ENCODE measurements around the gene MTA3.
A peak's percentile ranks its signal among the peaks of the same experiment; 100 is the strongest.
"Not testable (repeated sequence)": the region's sequence is repeated elsewhere in the genome, so short reads cannot be mapped to it uniquely, and the experiment has no call there.

The MTA3 gene

DNA sequence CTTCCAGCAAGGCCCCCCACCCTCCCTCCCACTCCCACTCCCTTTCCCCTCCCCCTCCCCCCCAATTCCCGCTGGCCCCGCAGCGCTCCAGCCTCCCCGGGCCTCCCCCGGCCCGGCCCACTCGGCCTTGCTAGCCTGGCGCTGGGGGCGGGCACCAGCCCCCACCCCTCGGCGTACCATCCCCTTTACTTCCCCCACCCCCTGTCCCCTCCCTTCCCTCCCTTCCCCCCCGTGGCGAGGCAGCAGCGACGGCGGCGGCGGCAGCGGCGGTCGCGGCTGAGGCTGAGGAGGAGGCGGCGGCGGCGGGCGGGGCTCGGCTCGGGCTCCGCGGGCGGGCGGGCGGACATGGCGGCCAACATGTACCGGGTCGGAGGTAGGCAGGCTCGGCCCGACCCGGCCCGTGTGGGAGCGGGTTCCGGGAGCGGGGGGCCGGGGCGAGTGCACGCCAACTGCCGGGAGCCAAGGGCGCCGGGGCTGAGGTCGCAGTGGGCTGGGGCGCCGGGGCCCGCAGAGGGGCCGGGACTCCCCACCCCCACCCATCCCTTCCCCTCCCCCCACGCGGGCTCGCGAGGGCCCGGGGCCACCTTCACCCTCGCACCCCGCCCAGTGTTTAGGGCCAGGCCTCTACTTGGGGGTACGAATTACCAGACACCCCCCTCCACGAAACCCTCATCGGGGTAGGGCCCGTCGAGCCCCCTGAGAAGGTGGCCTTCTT is at the start of gene MTA3:
TSS of gene MTA3 (plus strand) at position 232 of the 715 bp plus-strand sequence. CDS start at position 346, 114 bp downstream.
- DNase-seq (ENCODE audit: low read depth), result peak; percentile 56

DNA sequence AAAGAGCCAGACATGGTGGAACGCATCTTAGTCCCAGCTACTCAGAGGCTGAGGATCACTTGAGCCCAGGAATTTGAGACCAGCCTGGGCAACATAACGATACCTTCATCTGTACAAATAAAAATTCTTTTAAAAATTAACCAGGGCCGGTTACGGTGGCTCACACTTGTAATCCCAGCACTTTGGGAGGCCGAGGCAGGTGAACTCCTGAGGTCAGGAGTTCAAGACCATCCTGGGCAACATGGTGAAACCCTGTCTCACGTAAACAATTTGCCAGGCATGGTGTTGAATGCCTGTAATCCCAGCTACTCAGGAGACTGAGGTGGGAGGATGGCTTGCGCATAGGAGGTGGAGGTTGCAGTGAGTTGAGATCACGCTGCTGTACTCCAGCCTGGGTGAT is 48.8 kb upstream of the MTA3 start:
- DNase-seq (ENCODE audit: low read depth), result no peak

DNA sequence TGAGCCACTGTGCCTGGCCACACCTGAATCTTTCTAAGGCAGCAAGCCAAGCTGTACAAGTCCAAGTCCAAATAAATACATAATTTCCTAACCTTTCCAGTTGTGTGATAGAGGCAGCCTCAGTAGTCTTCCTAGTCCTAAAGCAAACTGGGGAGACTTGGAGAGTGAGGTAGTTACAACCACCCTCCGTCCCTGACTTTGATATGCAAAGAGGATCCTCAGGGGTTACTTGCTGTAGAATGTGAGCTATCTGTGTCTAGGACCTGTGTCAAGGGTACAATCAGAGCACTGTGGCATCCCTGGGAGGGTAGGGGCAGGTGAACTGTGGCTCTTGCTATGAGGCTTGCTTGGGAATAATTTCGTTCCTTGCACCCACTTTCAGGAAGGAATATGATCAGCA is 46.4 kb upstream of the MTA3 start:
- DNase-seq (ENCODE audit: low read depth), result no peak

DNA sequence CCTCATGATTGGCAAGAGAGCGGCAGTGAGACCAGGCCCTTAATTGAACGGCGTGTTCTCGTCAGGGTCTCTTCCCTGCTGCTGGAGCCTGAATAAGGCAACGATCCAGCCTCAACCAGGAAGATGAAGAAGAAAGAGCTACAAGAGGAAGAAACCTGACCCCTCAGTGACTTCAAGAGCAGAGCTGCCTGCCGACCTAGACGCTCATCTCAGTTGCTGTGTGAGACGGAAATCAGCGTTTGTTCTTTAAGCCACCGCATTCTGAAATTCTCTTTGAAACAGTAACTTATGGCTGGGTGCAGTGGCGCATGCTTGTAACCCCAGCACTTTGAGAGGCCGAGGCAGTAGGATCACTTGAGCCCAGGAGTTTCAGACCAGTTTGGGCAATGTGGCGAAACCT is 45.1 kb upstream of the MTA3 start:
- DNase-seq (ENCODE audit: low read depth), result no peak

DNA sequence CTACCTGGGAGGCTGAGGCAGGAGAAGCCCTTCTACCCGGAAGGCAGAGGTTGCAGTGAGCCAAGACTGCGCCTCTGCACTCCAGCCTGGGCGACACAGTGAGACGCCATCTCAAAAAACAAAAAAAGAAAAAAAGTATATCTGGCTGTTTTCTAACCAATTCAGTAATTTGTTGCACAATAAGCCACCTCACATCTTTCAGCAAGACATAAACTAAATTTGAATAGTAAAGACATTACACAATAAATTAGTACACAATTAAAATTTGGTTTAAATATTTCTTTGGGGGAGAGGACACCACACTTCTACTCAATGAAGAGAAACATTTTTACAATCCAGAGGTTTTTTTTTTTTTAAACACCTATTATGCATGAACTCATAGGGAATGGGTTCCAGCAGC is 36.0 kb upstream of the MTA3 start:
- DNase-seq (ENCODE audit: low read depth), result no peak

DNA sequence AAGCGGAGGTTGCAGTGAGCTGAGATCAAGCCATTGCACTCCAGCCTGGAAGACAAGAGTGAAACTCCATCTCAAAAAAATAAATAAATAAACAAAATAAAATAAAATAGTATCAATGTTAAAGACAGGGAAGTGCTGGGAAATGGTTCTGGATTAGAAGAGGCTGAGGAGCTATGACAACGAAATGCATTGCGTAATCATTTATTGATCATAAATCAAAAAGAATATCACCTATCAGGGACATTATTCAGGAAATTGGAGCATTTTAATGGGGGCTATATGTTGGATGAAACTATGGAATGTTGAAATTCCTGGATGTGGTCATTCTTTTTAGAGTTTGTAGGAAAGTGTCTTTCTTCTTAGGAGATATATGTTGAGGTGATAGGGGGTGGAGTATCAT is 30.9 kb upstream of the MTA3 start:
- no peak for DNase-seq (ENCODE audit: low read depth)

DNA sequence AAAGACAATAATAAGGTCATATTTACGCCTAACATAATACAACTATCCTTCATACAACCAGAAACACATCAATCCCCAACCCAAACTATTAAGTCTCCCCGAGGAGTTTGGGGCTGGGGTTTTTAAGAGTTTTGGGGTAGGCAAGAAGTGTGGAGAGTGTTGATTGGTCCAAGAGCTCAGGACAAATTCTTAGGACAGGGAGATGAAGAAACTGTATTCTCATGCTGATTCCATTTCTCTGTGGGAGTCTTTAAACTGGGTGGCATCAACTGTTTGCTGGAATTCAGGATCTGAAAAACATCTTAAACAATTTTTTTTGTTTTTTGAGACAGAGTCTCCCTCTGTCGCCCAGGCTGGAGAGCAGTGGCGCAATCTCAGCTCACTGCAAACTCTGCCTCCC is 25.6 kb upstream of the MTA3 start:
- no peak for DNase-seq (ENCODE audit: low read depth)

DNA sequence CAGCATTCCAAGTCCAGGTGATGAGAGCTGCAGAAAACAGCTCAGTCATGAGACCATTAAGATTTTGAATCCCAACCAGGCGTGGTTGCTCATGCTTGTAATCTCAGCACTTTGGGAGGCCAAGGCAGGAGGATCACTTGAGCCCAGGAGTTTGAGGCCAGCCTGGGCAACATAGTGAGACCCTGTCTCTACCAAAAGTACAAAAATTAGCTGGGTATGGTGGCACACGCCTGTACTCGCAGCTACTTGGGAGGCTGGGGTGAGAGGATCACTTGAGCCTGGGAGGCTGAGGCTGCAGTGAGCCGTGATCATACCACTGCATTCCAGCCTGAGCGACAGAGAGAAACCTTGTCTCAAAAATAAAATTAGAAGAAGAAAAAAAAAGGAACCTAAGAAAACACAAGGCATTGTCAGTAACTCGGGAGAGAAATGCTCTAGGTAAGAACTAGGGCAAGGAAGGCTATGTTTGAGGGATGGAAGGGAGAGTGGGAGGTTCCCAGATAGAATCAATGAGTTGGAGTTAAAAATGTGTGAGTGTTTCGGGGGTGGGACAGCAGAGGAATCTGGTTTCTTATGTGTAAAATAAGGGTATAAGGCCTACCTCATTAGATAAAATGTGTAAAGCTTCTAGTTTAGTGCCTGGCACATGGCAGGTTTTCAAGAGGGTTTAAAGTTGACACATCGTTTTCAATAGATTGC is 23.3 kb upstream of the MTA3 start:
- DNase-seq (ENCODE audit: low read depth), result no peak

DNA sequence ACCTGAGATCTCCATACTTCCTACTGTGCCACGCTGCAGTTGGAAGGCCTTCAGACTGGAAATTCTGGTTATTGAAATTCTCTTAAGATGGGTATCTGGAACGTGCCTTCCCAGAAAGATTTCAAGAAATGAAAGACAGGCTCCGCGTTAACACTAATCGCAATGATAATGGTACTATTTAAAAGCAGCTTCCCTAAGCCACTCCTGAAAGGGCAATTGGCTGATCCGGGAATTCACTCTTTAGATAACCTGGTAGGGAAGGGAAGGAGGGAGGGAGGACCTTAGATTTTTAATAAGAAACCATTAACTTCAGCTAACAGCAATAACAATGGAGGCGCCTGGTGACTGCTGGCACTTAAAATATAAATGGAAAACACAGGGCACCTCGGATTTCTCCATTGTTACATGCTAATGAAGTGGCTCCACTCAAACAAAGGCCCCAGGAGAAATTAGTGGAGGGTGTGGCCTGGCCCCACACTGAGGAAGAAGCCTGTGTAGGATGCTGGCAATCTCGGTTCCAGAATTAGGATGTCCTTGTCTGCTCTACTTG is 22.5 kb upstream of the MTA3 start:
- DNase-seq (ENCODE audit: low read depth), result no peak

DNA sequence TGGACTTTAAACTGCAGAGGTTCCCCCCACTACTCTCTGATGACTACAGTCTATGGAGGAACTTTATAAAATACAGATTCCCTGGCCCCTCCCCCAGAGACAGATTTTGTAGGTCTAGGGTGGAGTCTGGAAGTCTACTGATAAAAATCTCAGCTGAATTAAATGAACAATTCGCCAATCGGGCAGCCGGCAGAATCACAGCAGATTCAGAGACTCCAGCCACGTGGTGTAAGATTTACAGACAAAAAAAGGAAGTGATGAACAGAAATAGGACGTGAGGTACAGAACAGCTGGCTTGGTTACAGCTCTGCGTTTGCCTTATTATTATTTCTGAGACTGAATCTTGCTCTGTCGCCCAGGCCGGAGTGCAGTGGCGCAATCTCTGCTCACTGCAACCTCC is 21.4 kb upstream of the MTA3 start:
- no peak for DNase-seq (ENCODE audit: low read depth)

DNA sequence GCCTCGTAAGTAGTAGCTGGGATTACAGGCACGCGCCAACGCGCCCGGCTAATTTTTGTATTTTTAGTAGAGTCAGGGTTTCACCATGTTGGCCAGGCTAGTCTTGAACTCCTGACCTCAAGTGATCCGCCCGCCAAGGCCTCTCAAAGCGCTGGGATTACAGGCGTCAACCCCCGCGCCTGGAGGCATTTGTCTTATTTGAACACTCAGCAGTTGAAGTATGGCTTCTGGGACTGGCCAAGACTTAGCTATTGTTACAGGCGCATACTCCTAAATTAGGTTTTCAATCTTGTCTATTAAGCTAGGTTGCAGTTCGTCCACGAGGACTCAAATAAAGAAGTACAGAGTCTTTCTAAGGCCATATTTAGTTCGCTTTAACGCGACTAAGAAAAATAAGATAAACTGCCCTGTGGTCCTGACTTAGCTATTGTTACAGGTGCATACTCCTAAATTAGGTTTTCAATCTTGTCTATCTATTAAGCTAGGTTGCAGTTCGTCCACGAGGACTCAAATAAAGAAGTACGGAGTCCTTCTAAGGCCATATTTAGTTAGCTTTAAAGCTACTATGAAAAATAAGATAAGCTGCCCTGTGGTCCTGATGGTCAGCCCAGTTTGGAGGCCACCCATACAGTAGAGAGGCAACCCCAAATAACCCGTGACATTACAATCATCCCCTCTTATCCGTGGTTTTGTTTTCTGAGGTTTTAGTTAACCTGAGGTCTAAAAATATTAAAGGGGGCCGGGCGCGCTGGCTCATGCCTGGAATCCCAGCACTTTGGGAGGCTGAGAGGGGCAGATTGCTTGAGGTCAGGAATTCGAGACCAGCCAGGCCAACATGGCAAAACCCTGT is 20.8 kb upstream of the MTA3 start:
- no peak for DNase-seq (ENCODE audit: low read depth)

DNA sequence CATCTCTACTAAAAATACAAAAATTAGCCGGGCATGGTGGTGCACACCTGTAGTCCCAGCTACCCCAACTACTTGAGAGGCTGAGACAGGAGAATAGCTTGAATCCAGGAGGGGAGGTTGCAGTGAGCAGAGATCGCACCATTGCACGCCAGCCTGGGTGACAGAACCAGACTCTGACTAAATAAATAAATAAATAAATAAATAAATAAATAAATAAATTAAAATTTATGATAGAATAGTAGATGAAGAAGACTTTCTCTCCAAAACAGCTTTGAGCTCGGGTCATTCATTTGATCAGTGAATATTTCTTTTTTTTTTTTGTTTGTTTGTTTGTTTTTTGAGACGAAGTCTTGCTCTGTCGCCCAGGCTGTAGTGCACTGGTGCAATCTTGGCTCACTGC is 17.6 kb upstream of the MTA3 start:
- no peak for DNase-seq (ENCODE audit: low read depth)

DNA sequence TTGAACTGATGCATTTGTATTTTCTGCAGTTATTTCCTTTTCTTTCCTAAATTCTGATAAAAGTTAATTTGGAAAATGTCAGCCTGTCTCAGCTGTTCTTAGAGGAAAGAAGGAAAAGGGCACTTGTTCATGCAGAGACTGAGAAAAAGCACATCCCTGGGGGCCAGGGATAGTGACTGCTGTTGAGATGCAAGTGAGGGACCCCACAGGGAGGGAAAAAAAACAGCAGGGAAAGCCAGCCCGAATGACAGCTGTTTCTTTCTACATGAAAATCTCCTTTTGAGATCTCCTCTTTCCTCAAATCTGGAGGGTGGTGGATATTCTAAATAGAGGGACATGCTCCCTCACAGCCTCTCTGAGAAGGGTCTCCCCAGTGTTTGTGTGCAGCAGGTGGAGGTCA is 14.0 kb upstream of the MTA3 start:
- DNase-seq (ENCODE audit: low read depth), result no peak

DNA sequence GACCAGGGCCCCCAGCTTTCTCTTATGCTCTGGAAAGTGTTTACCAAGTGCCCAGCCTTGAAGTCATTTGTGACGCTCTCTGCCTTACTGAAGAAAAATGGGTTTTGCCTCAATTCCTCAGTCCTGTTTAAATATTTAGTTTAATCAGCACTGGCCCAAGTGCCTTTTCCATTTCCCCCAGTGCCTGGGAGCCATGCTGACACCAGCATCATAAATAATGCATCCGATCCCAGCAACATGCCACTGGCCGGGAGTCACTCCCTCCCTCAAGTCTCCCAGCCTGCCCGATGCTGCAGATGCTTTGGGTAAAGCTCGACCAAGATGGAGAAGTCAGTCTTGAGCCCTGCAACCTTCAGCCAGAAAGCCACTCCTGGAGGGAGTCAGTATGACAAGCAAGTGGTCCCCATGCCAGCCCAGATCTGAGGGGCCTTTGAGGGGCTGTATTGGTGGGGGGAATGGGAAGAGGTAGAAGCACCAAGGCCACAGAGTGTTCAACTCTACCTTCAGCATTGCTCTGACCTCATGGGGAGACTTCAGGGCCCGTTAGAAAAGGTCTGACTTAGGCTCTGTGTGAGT is 12.0 kb upstream of the MTA3 start:
- DNase-seq (ENCODE audit: low read depth), result no peak

DNA sequence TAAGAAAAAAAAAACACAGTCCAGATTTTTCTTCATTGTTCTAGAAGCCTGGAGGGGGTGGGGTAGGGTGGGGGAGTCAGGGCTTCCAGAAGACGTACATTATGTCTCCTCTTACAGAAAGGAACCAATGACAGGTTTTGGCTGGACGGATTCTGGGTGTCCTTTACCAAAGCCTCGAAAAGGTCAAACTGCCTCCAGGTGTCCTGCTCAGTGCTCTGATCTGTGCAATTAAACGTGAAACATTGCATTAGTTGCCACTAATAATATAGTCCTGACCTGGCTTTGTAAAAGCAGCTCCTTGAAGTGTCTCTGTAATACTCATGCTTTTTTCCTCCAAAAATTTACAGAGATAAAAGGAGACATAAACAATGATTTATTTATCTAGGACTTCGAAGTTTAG is 11.1 kb upstream of the MTA3 start:
- DNase-seq (ENCODE audit: low read depth), result no peak

DNA sequence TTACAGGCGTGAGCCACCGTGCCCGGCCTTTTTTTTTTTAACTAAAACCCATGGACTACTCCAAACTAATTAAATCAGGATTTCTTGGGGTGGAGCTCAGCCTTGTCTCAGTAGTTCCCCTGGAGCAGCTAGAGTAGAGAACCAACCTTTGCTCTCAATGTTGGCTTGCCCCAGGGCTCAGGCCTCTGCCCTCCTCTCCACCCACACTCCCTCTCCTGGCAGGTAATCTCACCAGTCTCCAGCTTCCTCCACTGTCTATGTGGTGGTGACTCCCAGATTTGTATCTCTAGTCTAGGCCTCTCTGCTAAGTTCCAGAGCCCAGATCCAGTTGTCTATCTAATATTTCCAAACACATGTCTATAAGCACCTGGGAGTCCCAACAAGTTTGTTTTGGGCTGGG is 9.6 kb upstream of the MTA3 start:
- DNase-seq (ENCODE audit: low read depth), result no peak

DNA sequence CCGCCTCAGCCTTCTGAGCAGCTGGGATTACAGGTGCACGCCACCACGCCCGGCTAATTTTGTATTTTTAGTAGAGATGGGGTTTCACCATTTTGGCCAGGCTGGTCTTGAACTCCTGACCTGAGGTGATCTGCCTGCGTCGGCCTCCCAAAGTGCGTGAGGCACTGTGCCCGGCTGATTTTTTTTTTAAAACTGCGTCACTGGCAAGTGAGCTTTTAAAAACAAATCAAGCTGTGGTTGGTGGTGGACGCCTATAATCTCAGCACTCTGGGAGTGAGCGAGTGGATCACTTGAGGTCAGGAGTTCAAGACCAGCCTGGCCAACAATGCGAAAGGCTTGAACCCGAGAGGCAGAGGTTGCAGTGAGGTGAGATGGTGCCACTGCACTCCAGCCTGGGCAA is 8.3 kb upstream of the MTA3 start:
- not testable (repeated sequence) for DNase-seq (ENCODE audit: low read depth)

DNA sequence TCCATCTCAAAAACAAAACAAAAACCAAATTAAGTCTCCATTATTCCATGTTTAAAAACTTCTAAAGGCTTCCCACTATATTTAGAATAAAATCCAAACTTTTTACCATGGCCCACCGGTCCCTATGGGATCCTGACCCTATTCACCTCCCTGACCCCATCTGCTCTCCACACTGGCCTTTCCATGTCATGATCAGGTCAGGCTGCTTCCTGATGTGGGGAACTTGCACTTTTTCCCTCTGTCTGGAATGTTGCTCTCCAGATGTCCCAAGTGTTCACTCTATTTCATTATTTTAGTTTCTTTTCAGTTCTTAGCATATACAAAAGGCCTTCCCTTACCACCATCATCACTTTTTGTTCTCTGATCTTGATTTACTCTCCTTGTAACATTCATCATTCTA is 7.5 kb upstream of the MTA3 start:
- DNase-seq (ENCODE audit: low read depth), result no peak

DNA sequence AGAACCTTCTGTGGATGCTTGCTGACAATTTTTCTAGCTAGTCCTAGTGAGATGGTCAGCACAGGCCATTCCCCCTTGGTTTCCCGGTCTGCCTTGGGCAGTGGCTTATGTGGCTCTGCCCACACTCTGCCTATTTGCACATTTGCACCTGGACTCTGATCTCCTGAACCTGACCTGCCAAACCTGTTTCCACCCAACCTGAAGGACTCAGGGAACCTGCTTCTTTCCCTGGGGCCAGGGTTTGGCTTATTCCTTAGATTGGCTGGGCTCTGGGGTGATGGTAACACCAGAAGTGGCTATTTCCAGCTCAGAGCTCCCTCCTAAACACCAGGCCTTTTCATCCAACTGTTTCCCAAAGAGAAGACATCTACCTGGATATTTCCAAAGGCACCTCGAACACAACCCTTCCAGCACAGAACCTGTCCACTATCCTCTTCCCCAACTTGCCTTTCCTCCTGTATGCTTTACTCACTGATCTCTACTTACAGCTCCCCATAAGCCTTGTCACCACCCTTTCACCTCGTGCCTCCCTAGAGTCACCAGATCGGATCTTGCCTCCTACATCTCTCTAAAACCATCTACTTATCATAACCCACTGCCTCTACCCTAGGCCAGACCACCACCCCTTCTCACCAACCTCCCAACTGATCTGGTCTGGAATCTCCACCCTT is 5.8 kb upstream of the MTA3 start:
- no peak for DNase-seq (ENCODE audit: low read depth)

DNA sequence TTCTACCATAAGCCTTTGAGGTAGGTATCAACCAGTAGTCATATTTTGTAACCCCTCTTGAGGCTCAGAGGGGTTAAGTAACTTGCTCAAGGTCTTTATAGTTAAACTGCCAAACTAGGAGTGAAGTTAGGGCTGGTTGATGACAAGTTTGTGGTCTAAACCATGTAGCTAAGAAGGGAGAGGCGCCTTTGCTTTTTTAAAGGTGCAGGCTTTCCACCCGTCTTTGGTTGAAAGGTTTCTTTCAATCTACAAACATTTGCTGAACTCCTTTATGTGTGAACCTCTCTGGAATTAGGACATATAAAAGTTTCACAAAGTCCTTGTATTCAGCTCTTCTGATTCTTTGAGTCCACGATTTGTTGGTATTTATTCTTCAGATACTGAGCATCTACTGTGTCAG is 2.4 kb upstream of the MTA3 start:
- DNase-seq (ENCODE audit: low read depth), result no peak

DNA sequence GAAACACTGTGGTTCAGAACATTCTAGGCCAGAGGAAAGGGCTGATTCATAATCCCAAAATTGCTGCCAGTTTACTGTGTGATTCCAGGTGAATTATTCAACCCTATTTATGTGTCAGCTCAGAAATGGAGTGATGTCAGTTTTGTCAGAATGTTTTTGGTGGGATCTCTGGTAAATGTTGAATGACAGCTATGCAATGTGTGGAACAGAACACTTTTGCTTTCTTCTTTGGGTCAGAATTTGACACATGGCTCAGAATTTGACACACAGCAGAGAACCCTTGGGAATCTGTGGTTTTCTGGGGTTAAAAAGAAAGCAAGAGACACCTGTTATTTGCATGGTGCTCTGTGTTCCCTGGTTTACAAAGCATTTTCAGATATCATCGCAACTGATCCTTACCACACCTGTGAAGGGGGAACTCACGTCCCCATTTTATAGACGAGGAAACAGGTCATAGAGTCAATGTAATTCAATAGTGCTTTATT is 1.6 kb upstream of the MTA3 start:
- DNase-seq (ENCODE audit: low read depth), result no peak

DNA sequence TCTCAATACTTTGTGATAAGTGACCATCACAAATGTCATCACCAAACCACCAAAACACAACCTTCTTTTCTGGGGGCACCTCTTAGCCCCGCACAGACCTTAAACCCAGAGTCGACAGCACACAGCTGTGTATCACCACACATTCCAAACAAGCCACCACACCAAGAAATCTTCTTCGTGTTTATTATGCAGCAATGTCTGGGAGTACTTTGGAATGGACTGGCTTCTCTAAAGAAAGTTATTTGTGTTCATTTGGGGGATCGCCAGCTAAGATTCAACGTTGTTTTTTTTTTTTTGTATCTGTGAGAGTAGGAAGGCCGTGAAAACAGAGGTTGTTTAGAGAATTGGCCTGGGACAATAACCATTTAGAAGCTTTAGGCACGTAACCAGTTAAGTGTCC is 1.1 kb upstream of the MTA3 start:
- no peak for DNase-seq (ENCODE audit: low read depth)
